GM12878 (cell line): ENCODE measurements around the gene GNAT1.

Source experiments
- ATF7 ChIP-seq: fragments of 450-650 bp; IDR thresholded peaks from 2 replicates; pipeline ENCODE4 v1.6.1; 2016; ENCODE audit warnings: low read depth, mild to moderate bottlenecking
- CEBPB ChIP-seq, 2 experiments: fragments of 150-350 bp in 1 of 2; IDR thresholded peaks; 2 replicates each; pipeline ENCODE4 v1.6.1; 2012 to 2014; ENCODE audit warnings: low read depth in 2 of 2, low read length in 2 of 2, borderline replicate concordance in 1 of 2, inconsistent platforms in 1 of 2
- CTCF ChIP-seq, 3 experiments: IDR thresholded peaks in 2 of 3; conservative IDR thresholded peaks in 1 of 3; 2 replicates each; pipeline ENCODE4 v1.5.1; 2011; ENCODE audit warnings: low read depth in 3 of 3, low read length in 3 of 3, mild to moderate bottlenecking in 3 of 3, control low read depth in 2 of 3, moderate library complexity in 2 of 3, inconsistent platforms in 1 of 3, mixed read lengths in 1 of 3; ENCODE audit not compliant: control insufficient read depth in 2 of 3, insufficient read depth in 1 of 3; ENCODE audit errors: extremely low read depth in 1 of 3
- CUX1 ChIP-seq: IDR thresholded peaks from 2 replicates; pipeline ENCODE4 v1.6.1; 2012; ENCODE audit warnings: improper control_type of control experiment, low read depth, low read length; ENCODE audit not compliant: insufficient replicate concordance
- FOXK2 ChIP-seq: fragments of 450-650 bp; IDR thresholded peaks from 2 replicates; pipeline ENCODE4 v1.6.1; 2017; ENCODE audit warnings: mild to moderate bottlenecking, moderate library complexity
- MXI1 ChIP-seq: fragments of 150-350 bp; IDR thresholded peaks from 2 replicates; pipeline ENCODE4 v1.6.1; 2011; ENCODE audit warnings: low read depth, mild to moderate bottlenecking, inconsistent platforms, low read length, improper control_type of control experiment
- NRF1 ChIP-seq: conservative IDR thresholded peaks from 2 replicates; pipeline ENCODE4 v1.6.1; 2011; ENCODE audit warnings: mild to moderate bottlenecking, low read depth, low read length, improper control_type of control experiment
- PAX8 ChIP-seq: fragments of 450-650 bp; IDR thresholded peaks from 2 replicates; pipeline ENCODE4 v1.6.1; 2017; ENCODE audit warnings: mild to moderate bottlenecking, moderate library complexity
- POLR2A ChIP-seq: IDR thresholded peaks from 2 replicates; pipeline ENCODE4 v1.6.1; 2011; ENCODE audit warnings: low read depth, mild to moderate bottlenecking, low read length
- POLR2AphosphoS5 ChIP-seq: IDR thresholded peaks from 2 replicates; pipeline ENCODE4 v1.6.1; 2011; ENCODE audit warnings: mild to moderate bottlenecking, low read length, inconsistent platforms
- RFX5 ChIP-seq: IDR thresholded peaks from 2 replicates; pipeline ENCODE4 v1.6.1; 2011; ENCODE audit warnings: low read depth, low read length, improper control_type of control experiment
- SMC3 ChIP-seq: IDR thresholded peaks from 2 replicates; pipeline ENCODE4 v1.6.1; 2011; ENCODE audit warnings: low read length, improper control_type of control experiment, borderline replicate concordance
- SPI1 ChIP-seq: IDR thresholded peaks from 2 replicates; pipeline ENCODE4 v1.6.1; 2011; ENCODE audit warnings: low read depth, mild to moderate bottlenecking, low read length, moderate library complexity, borderline replicate concordance; ENCODE audit not compliant: insufficient read depth
- ZZZ3 ChIP-seq: IDR thresholded peaks from 2 replicates; pipeline ENCODE4 v1.6.1; 2011; ENCODE audit warnings: low read depth; ENCODE audit not compliant: control insufficient read depth, insufficient read length

GRCh38 chr3:50174517-50174895 is 16.9 kb upstream of the GNAT1 start:
- TF ChIP-seq NRF1 (no peak), PAX8 (no peak), POLR2A (no peak), ATF7 (no peak), RFX5 (no peak), CUX1 (no peak), FOXK2 (no peak), POLR2AphosphoS5 (no peak), SPI1 (no peak), CTCF (IDR thresholded peaks at IDR 0.05 in 2 of 3, conservative IDR thresholded peaks at IDR 0.05 in 1 of 3; ENCODE audit: control insufficient read depth in 2 of 3, extremely low read depth in 1 of 3, insufficient read depth in 1 of 3, low read depth in 3 of 3, low read length in 3 of 3) (no peak), SMC3 (no peak), MXI1 (no peak), CEBPB (IDR thresholded peaks at IDR 0.05; ENCODE audit: borderline replicate concordance in 1 of 2, low read depth in 2 of 2, low read length in 2 of 2) (no peak), ZZZ3 (no peak)
